Calu3 (cell line): ENCODE measurements around the gene PPP1R3C. TPM values are rescaled to one million over a fixed set of nuclear protein-coding genes. Genes with fewer than 3 reads are reported as not detected.

Experiments used
- BruUV-seq: library from RNA; stranded (reverse); fragments of 400-500 nt; replicated peaks from 2 replicates; lab custom pipeline; 2021; lab: Mats Ljungman, UMichigan
- CTCF ChIA-PET: fragments of 300-600 bp; sonication (Branson Sonifier 250); formaldehyde crosslinking; loops from one replicate; lab custom pipeline; 2022; ENCODE audit warnings: antibody characterized with exemption; lab: Charles Lee
- DNase-seq: peaks from one replicate; pipeline ENCODE4 v3.0.0; 2022
- H3K27ac Mint-ChIP-seq: one replicate; pipeline ENCODE4 v1.8.0; 2022; ENCODE audit warnings: mixed read lengths; ENCODE audit not compliant: unreplicated experiment
- H3K27me3 Mint-ChIP-seq: one replicate; pipeline ENCODE4 v1.8.0; 2022; ENCODE audit warnings: mixed read lengths; ENCODE audit not compliant: unreplicated experiment
- H3K36me3 Mint-ChIP-seq: one replicate; pipeline ENCODE4 v1.8.0; 2022; ENCODE audit warnings: mild to moderate bottlenecking, moderate library complexity, mixed read lengths; ENCODE audit not compliant: insufficient read depth, unreplicated experiment
- H3K4me1 Mint-ChIP-seq: one replicate; pipeline ENCODE4 v1.8.0; 2022; ENCODE audit warnings: mild to moderate bottlenecking, low read depth, mixed read lengths; ENCODE audit not compliant: unreplicated experiment
- H3K4me3 Mint-ChIP-seq: one replicate; pipeline ENCODE4 v1.8.0; 2022; ENCODE audit warnings: mild to moderate bottlenecking, low read depth, moderate library complexity, mixed read lengths; ENCODE audit not compliant: unreplicated experiment
- H3K9me3 Mint-ChIP-seq: one replicate; pipeline ENCODE4 v1.8.0; 2022; ENCODE audit warnings: low read depth, mixed read lengths; ENCODE audit not compliant: unreplicated experiment
- CTCF ChIP-seq: fragments of 200-600 bp; IDR thresholded peaks from one replicate; pipeline ENCODE4 v1.8.0; 2022; ENCODE audit warnings: antibody characterized with exemption; ENCODE audit not compliant: unreplicated experiment
- intact Hi-C: fragments of 100-400 bp; cut with micrococcal nuclease; formaldehyde crosslinking; loops from one replicate; pipeline ENCODE4 v1.10.0; 2022; ENCODE audit not compliant: unreplicated experiment
- total RNA-seq: library from RNA; stranded (reverse); gene quantifications from 2 replicates; pipeline ENCODE4 v1.2.3, GENCODE V29; 2022

PPP1R3C gene
- total RNA-seq, 1 experiment from 2014 or later = 5.5 TPM

DNA sequence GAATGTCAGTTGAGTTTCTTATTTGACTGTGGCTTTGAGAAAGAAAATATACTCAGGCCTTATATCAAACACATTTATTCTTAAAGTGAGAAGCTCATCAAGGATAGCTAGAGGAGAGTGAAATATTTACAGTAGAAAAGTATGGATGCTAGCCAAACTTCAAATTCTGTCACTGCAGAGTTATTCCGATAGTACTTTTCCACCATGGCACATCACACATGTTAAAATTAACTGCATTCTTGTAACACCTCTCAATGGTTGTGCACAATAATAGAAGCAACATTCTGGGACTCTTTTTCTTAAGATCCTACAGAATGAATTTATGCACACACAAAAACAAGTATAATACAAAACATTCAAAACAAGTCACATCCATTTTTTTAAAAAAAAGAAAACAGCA is 4.5 kb downstream of the PPP1R3C start:
- H3K27me3 Mint-ChIP-seq = no peaks in the 10 kb centered on the region
- CTCF ChIA-PET = no interaction called here
- H3K36me3 Mint-ChIP-seq = peaks cover 19% of the 10 kb centered on the region
- H3K27ac Mint-ChIP-seq = no peak overlapping the region
- peaks cover 2% of the 10 kb centered on the region for H3K9me3 Mint-ChIP-seq
- intact Hi-C loops = no loop called here
- no peak for DNase-seq
- no TSS peak for BruUV-seq
- H3K4me3 Mint-ChIP-seq = no peak overlapping the region
- no peak for TF ChIP-seq CTCF
- peaks cover 8% of the 10 kb centered on the region for H3K4me1 Mint-ChIP-seq

- peaks cover 2% of the 10 kb centered on the region for H3K9me3 Mint-ChIP-seq
- no peak for TF ChIP-seq CTCF
- no peak overlapping the region for H3K27ac Mint-ChIP-seq
- no peaks in the 10 kb centered on the region for H3K27me3 Mint-ChIP-seq
- BruUV-seq = no TSS peak
- H3K4me3 Mint-ChIP-seq = no peak overlapping the region
- CTCF ChIA-PET = interaction anchor here (0.9 kb wide), 1 partner anchor 14 kb away, joined by 3 read pairs; no protein-coding TSS in a partner anchor
- H3K36me3 Mint-ChIP-seq = peaks cover 14% of the 10 kb centered on the region
- H3K4me1 Mint-ChIP-seq = peaks cover 8% of the 10 kb centered on the region
- DNase-seq = no peak
- intact Hi-C loops = no loop called here
Measured at GRCh38 chr10:91627344-91628102, 5.3 kb downstream of the PPP1R3C start.

- H3K27me3 Mint-ChIP-seq = no peaks in the 10 kb centered on the region
- CTCF ChIA-PET = interaction anchor here (0.9 kb wide), 1 partner anchor 13 kb away, joined by 3 read pairs; no protein-coding TSS in a partner anchor
- peaks cover 2% of the 10 kb centered on the region for H3K9me3 Mint-ChIP-seq
- no TSS peak for BruUV-seq
- no peak overlapping the region for H3K4me3 Mint-ChIP-seq
- no peak for DNase-seq
- peaks cover 8% of the 10 kb centered on the region for H3K36me3 Mint-ChIP-seq
- intact Hi-C loops = no loop called here
- no peak for TF ChIP-seq CTCF
- no peak overlapping the region for H3K27ac Mint-ChIP-seq
- peaks cover 8% of the 10 kb centered on the region for H3K4me1 Mint-ChIP-seq
Measured at GRCh38 chr10:91626936-91627335, 5.9 kb downstream of the PPP1R3C start.

- no peak overlapping the region for H3K4me3 Mint-ChIP-seq
- intact Hi-C loops = no loop called here
- BruUV-seq = no TSS peak
- no peak overlapping the region for H3K27ac Mint-ChIP-seq
- no peaks in the 10 kb centered on the region for H3K27me3 Mint-ChIP-seq
- H3K36me3 Mint-ChIP-seq = no peaks in the 10 kb centered on the region
- CTCF ChIA-PET = no interaction called here
- TF ChIP-seq CTCF = no peak
- DNase-seq = no peak
- H3K9me3 Mint-ChIP-seq = peaks cover 2% of the 10 kb centered on the region
- H3K4me1 Mint-ChIP-seq = peaks cover 6% of the 10 kb centered on the region
Measured at GRCh38 chr10:91624633-91625032, 8.2 kb downstream of the PPP1R3C start.
